OCI-M1 (cell line): ENCODE measurements around the gene CABP1.
"Not testable (repeated sequence)": the region's sequence is repeated elsewhere in the genome, so short reads cannot be mapped to it uniquely, and the experiment has no call there.

ENCODE experiments used
- DNase-seq: peaks from one replicate; lab custom pipeline; 2025; lab: John Stamatoyannopoulos, UW

CABP1 gene

DNA sequence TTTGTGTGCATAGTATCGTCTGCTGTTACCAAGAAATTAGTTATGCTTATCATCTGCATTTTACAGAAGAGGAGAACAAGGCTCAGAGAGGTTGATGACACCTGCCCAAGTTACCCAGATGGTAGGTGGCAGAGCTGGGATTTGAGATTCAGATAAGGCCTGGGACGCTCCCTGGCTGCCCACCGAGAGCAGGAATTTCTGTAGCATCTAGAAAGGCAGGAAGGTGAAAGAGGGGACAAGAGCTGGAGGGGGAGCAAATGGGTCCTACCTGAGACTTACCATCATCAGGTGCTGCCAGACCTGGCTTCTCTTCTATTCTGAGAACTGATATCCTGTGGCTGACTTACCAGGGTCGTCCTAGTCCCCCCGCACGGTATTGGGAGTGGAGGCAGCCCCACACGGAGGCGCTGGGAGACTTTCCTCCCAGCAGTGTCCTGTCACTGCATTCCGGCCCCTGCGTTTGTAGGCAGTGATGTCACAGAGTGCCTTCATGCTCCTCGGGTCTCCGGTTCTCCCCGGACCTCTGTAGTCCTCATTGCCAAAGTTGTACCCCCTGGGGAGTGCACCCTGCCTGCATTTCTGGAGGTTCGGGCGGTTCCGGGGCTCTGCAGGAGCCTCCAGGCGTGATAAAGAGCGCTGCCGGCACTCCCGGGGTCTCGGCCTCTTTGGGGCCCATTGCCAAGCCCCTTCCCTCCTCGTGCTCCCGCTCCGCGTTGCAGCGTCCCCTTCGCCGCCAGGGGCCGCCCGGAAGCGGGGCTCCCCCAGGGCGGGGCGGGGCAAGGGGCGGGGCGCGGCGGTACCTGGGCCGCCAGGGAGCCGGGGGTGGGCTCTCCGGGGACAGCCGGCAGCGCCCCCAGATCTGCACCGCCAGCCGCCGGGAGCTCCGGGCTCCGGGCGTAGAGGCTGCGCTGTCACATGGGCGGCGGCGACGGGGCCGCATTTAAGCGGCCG is at the start of gene CABP1:
Gene CABP1, plus strand, starts transcription at position 856 of the 951 bp plus-strand sequence. Its CDS starts 60 bp downstream, at position 916.
- DNase-seq, result peak; percentile 24

DNA sequence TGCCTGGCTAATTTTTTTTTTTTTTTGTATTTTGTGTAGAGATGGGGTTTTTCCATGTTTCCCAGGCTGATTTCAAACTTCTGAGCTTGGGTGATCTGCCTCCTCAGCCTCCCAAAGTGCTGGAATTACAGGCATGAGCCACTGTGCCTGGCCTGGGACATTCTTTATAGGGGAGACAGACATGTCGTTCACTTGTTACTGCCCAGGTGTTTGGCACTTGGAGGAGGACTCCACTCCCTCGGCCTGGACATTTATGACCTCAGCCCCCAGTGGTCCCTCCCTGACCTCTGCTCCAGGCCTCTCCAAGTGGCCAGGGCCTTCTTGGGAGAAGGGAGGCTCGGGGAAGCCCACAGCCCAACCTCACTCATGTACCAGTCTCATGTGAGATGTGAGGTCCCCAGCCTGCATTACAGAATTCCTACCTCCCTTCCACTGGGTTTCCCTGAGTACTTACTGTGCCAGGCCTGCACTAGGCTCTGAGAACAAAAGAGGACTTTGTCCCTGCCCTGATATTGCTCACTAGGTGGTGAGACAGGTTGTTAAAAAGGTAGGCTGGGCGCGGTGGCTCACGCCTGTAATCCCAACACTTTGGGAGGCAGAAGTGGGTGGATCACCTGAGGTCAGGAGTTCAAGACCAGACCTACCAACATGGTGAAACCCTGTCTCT is 49.6 kb upstream of the CABP1 start:
- no peak for DNase-seq

- DNase-seq, result no peak
These were observed 48.0 kb upstream of the CABP1 start for GRCh38 chr12:120592121-120593049.

GRCh38 chr12:120596901-120597300 is 43.5 kb upstream of the CABP1 start:
- DNase-seq, result no peak

DNA sequence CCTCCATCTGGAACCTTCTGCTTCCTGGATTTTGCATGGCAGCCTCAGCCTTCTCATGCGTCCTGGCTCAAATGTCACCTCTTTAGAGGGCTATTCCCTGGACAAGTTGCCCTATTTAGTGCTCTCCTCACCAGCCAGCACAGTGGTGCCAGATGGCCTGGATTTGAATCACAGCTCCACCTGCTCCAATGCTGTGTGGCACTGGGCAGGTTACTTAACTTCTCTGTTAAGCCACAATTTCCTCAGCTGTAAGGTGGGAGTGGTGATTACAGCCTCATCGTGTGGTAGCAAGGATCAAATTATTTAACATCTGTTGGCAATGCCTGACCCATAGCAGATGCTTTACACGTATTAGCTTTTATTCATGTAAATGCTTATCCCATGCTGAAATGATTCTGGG is 42.6 kb upstream of the CABP1 start:
- no peak for DNase-seq

DNA sequence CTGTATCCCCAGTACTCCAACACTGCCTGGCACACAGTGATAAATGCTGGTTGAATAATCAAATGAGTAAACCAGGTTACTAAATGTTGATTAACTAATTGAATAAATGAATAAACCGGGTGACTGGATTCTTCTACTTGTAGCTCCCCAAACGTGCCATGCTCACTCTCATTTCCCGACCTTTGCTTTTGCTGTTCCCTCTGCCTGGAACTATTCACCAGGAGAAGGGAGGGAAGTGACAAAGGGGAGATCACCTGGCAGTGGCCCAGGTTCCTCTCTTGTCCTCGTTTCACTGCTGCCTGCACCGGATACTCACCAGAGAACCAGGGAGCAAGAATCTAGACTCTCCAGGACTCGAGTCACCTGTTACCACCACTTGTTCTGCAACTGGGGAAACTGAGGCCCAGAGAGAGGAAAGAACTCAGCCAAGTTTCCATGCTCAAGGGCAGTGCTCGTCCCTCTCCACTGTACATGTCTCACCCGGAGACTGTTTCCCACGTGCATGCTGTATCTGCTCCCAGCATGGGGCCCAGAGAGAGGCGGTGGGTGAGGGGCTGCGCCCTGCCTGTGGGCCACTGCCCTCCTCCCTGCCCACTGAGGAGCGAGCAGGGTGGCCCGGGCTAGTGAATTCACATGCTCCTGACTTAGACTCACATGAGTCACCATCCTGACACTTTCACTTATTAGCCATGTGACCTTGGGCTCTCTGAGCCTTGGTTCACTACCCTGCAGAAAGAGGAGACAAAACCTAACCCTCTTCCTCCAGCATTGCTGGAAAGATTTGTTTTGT is 41.6 kb upstream of the CABP1 start:
- DNase-seq, result peak; percentile 30

DNA sequence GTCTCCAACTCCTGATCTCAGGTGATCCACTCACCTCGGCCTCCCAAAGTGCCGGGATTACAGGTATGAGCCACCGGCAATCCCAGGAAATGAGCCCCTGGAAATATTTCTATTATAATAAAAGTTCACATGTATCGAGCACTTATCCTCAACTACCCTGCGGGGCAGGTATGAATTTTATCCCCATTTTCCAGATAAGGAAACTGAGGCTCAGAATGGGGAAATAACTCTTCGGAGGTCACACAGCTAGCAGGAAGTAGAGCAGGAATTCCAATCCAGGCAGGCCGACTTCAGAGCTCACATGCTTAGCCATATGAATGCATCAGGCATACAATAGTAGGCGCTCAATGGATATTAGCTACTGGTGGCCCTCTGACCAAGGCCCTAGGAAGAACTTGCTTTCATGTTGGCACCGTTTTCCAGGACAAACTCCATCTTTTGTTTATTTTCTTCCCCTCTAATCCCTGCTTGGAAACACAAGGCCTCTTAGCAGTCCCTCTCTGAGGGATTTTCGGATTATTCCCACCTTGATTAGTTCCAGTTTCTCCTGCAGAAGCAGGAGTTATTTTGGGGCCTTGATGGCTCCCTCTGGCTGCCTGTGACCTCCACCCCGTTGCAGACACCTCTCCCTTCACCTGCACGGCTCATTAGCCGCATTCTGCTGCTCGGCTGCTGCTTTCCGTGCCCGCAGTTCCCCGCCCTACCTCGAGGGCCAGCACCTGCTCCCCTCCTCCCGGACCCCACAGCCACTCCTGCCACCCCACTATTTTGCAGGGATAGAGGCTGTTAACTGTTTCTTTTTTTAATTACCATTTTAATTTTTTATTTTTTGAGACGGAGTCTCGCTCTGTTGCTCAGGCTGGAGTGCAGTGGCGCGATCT is 40.5 kb upstream of the CABP1 start:
- no peak for DNase-seq

- DNase-seq, result peak; percentile 85
These were observed 38.0 kb upstream of the CABP1 start for GRCh38 chr12:120602416-120602815.

DNA sequence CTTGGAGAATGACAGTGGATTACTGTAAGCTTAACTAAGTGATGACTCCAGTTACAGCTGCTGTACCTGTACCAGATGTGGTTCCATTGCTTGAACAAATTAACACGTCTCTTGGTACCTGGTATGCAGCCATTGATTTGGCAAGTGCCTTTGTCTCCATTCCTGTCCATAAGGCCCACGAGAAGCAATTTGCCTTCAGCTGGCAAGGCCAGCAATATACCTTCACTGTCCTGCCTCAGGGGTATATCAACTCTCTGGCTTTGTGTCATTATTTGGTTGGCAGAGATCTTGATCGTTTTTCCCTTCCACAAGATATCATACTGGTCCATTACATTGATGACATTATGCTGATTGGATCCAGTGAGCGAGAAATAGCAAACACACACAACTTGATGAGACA is 29.9 kb upstream of the CABP1 start:
- DNase-seq, result no peak

GRCh38 chr12:120611534-120611933 is 28.9 kb upstream of the CABP1 start:
- peak; percentile 4 for DNase-seq

GRCh38 chr12:120614848-120615247 is 25.6 kb upstream of the CABP1 start:
- no peak for DNase-seq

GRCh38 chr12:120617193-120617592 is 23.2 kb upstream of the CABP1 start:
- not testable (repeated sequence) for DNase-seq

- DNase-seq, result not testable (repeated sequence)
These were observed 22.7 kb upstream of the CABP1 start for GRCh38 chr12:120617767-120618166.

DNA sequence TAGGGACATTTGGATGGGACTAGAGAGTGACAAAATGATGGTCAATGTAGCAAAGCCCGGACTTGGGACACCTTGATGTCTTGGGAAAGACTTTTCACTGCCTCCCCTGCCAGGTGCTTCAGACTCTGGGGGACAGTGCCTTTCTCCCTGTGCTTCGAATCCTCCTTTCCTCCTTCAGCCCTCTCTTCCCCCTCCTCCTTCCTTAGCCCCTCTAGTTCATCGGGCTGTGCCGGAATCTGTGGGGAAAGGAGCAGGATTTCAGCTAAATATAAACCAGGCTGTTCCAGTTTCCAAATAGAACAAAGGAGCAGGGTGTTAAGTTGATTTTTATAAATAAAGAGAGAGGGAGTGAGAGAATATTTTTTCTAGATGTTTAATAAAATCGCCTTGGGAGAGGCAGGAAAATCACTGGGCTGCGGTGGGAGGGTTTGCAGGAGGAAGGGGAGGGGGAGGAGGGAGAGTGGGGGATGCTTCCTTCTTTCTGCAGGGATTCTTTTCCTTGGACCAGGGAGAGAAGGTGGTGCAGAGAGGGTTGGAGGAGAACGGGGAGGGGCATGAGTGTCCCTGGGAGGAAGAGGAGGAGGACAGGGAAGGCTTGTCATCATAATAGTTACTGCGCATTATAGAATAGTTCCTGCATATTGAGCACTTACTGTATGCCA is 21.3 kb upstream of the CABP1 start:
- DNase-seq, result no peak

DNA sequence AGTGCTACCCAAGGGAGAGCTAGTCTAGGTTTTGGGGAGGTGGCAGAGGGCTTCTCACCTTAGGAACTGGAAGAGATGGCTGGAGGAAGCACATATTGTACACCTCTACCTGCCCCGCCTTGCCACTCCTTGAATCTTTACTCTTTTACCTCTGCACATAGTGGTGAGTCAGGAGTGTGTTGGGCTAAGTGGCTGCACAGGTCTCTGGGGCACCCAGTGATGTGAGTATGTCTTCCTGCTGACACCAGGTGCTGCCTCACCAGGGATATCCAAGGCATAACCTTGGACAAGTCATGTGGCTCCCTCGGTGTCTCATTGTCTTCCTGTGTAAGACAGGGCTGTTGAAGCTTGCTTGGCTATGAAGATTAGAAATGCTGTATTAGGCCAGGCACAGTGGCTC is 19.8 kb upstream of the CABP1 start:
- no peak for DNase-seq

DNA sequence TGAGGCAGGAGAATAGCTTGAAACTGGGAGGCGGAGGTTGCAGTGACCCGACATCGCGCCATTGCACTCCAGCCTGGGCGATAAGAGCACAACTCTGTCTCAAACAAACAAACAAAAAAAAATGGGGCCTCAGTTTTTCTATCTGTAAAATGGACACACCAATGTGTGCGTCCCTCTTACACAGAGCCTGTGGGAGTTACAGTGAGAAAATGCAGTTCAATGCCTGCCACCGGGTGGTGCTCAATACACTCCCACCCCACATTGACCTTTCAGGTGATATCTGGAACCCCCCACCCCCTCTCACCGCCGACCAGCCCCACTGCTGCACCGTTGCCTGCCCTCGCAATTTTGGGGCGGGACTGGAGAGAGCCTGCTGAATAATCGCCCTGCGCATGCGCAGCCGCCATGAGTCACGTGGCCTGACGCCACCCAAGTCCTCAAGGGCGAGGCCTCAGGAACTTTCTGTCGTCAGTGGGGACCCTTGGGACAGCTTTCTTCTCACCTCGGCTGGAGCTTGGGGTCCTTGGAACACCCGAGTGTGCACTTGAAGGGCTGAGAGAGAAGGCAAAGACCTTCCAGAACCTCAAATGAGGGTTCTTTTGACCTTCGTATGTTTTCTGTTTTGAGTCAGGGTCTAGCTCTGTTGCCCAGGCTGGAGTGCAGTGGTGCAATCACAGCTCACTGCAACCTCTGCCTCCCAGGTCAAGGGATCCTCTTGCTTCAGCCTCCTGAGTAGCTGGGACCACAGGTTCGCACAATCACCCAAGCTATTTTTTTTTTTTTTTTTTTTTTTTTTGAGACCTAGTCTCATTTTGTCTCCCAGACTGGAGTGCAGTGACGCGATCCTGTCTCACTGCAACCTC is 14.6 kb upstream of the CABP1 start:
- no peak for DNase-seq

- DNase-seq, result peak; percentile 50
These were observed 11.5 kb upstream of the CABP1 start for GRCh38 chr12:120628919-120629318.

- DNase-seq, result no peak
These were observed 10.1 kb upstream of the CABP1 start for GRCh38 chr12:120630104-120630892.
